Stimulated activated CD8-positive, alpha-beta memory T cell treated with anti-CD3 and anti-CD28 coated beads, Interleukin-7, amount 100 ng/mL, for 4 hours (primary cell): ENCODE measurements around the gene OAS2.
"Not testable (repeated sequence)": the region's sequence is repeated elsewhere in the genome, so short reads cannot be mapped to it uniquely, and the experiment has no call there.

Experiments used
- DNase-seq, 2 donors: peaks; one replicate each; pipeline ENCODE4 v3.0.0-alpha.2; 2020; ENCODE audit warnings: low read depth in 2 of 2

OAS2 gene

DNA sequence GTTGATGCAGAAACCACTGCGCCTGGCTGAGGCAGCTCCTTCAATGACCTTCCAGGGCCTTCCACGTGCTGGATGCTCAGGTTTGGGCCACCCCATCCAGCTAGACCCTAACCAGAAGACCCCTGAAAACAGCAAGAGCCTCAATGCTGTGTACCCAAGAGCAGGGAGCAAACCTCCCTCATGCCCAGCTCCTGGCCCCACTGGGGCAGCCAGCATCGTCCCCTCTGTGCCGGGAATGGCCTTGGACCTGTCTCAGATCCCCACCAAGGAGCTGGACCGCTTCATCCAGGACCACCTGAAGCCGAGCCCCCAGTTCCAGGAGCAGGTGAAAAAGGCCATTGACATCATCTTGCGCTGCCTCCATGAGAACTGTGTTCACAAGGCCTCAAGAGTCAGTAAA lies 29.5 kb upstream of the OAS2 start:
- DNase-seq, result no peak

DNA sequence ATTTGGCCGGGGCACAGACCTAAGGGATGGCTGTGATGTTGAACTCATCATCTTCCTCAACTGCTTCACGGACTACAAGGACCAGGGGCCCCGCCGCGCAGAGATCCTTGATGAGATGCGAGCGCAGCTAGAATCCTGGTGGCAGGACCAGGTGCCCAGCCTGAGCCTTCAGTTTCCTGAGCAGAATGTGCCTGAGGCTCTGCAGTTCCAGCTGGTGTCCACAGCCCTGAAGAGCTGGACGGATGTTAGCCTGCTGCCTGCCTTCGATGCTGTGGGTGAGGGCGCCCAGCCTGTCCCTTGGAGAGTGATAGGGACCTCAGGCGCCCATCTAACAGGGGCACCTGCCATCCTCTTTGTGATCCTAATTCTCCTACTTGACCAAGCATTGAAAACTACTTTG lies 27.6 kb upstream of the OAS2 start:
- no peak for DNase-seq

DNA sequence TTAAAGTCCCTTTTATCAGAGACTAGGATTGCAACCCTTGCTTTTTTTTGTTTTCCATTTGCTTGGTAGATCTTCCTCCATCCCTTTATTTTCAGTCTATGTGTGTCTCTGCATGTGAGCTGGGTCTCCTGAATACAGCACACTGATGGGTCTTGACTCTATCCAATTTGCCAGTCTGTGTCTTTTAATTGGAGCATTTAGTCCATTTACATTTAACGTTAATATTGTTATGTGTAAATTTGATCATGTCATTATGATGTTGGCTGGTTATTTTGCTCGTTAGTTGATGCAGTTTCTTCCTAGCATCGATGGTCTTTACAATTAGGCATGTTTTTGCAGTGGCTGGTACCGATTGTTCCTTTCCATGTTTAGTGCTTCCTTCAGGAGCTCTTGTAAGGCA lies 21.2 kb upstream of the OAS2 start:
- DNase-seq, result not testable (repeated sequence)

DNA sequence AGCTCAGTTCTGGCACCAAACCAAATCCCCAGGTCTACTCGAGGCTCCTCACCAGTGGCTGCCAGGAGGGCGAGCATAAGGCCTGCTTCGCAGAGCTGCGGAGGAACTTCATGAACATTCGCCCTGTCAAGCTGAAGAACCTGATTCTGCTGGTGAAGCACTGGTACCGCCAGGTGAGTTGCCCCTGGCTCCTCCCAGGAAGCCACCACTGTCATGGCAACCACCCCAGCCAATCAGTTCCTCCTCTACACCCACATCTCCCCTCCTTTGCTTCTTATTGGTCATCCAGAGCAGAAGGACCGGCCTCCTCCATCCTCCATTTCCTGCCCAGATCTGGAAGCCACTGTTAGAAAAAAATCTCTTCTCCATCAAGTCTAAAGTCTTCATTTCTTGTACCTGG lies 17.2 kb upstream of the OAS2 start:
- no peak for DNase-seq

DNA sequence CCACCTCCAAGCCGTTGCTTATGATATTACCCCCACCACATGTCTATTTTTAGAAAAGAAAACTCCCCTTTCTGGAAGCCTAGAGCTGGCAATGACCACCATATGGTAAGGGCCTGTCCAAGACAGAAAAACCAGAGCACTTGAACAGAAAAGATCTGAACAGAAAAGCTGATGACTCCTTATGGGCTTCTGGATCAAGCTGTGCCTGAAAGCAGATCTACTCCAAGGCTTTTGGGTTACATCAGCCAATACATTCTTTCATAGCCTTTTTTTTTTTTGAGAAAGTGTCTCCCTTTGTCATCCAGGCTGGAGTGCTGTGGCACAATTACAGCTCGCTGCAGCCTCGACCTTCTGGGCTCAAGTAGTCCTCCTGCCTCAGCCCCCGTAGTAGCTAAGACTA lies 16.8 kb upstream of the OAS2 start:
- no peak for DNase-seq

DNA sequence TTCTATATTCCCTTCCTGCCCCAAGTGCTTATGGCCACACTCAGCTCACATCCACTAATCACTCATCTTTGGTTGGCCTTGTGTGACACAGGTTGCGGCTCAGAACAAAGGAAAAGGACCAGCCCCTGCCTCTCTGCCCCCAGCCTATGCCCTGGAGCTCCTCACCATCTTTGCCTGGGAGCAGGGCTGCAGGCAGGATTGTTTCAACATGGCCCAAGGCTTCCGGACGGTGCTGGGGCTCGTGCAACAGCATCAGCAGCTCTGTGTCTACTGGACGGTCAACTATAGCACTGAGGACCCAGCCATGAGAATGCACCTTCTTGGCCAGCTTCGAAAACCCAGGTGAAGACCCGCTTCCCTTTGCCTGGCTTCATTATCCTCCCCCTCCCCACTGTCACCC lies 15.8 kb upstream of the OAS2 start:
- no peak for DNase-seq

DNA sequence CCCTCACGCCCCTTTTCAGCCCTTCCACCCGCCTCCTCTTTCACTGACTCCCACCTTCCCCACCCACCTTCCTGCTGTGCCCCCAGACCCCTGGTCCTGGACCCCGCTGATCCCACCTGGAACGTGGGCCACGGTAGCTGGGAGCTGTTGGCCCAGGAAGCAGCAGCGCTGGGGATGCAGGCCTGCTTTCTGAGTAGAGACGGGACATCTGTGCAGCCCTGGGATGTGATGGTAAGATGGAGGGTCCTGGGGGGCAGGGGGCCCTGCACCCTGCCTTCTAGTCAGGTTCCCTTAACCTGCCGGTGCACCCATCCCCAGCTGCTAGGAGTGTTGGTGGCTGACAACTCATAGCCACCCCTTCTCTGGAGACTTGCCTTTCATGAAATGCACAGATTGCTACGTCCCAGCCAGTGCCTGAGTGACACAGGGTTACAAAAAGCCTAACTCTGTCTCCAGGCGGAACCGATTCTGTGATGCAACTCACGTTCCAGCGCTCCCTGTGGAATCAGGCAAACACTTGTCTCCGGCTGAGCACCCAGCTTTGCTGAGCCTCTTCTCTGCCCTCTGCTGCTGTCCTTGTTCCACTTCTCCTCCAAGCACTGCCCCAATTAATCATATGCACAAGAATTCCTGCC lies 15.0 kb upstream of the OAS2 start:
- no peak for DNase-seq

DNA sequence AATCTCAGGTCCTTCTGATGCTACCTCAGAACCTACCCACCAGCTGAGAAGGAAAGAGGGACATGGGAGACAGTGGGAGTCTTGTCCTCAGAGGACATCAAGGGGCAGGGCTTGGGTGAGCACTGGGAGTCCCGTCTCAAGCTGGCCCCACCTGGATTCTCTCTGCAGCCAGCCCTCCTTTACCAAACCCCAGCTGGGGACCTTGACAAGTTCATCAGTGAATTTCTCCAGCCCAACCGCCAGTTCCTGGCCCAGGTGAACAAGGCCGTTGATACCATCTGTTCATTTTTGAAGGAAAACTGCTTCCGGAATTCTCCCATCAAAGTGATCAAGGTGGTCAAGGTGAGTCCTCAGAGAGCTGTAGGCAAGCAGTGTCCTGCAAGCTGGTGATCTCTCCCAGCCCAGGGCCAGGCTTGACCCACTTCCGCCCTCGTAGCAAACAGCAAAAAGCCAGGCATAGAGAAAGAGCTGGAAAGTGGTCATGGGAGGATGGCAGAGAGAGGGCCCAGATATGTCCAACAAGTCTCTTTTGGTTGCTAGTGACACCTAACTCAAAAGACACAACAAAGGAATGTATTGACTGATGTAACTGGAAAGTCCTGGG lies 14.2 kb upstream of the OAS2 start:
- no peak for DNase-seq

DNA sequence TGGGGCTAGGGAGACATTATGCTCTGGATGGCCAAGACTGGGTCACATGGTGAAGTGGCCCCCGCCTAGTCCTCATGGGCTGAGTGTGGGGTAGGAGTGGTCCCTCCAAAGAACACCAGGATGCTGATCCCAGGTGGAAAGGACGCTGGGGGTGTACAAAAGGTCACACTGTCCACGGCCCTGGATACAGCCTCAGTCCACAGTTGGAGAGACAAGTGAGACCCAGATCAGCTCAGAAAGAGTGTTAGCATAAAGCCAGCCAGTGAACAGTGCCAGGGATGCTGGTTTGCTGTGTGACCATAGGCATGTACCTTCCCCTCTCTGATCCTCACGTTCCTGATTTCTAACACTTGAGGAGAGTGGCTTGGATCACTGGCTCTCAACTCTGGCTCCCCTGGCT lies 13.4 kb upstream of the OAS2 start:
- no peak for DNase-seq

DNA sequence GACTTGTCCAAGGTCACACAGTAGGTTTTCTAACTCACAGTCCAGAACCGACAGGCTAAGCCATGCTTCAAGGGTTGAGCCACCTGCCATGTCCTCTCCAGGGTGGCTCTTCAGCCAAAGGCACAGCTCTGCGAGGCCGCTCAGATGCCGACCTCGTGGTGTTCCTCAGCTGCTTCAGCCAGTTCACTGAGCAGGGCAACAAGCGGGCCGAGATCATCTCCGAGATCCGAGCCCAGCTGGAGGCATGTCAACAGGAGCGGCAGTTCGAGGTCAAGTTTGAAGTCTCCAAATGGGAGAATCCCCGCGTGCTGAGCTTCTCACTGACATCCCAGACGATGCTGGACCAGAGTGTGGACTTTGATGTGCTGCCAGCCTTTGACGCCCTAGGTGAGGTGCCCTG lies 12.7 kb upstream of the OAS2 start:
- DNase-seq, result no peak

DNA sequence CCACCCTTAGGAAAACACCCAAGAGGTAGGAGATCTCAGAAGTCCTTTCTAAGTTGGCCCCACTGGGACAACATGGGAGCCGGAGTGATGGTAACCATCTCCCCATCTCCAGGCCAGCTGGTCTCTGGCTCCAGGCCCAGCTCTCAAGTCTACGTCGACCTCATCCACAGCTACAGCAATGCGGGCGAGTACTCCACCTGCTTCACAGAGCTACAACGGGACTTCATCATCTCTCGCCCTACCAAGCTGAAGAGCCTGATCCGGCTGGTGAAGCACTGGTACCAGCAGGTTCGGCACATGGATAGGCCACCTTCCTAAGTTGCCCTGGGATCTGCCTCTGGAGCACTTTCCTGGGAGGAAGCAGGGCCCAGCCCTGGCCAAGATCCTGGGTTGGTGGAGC lies 11.0 kb upstream of the OAS2 start:
- DNase-seq, result no peak

DNA sequence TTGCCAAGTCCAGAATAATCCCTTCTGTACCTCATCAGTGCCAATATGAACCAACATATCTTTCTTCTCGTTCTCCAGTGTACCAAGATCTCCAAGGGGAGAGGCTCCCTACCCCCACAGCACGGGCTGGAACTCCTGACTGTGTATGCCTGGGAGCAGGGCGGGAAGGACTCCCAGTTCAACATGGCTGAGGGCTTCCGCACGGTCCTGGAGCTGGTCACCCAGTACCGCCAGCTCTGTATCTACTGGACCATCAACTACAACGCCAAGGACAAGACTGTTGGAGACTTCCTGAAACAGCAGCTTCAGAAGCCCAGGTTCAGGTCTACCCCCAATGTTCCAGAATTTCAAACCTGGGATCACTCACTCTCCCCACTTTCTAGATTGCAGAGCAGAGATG lies 10.5 kb upstream of the OAS2 start:
- DNase-seq, result no peak

DNA sequence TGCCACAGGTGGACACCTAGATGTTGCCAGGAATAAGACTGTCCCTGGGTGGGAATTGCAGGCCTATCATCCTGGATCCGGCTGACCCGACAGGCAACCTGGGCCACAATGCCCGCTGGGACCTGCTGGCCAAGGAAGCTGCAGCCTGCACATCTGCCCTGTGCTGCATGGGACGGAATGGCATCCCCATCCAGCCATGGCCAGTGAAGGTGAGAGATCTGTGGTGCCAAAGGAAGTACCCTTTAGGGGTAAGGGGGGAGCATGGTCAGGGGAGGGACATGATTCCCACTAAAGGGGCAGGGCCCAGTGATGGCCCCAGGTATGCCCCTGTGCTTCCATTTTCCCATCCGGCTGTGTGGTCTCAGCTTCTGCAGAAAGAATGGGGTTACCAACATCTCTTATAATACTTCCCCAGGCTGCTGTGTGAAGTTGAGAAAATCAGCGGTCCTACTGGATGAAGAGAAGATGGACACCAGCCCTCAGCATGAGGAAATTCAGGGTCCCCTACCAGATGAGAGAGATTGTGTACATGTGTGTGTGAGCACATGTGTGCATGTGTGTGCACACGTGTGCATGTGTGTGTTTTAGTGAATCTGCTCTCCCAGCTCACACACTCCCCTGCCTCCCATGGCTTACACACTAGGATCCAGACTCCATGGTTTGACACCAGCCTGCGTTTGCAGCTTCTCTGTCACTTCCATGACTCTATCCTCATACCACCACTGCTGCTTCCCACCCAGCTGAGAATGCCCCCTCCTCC lies 8.6 kb upstream of the OAS2 start:
- no peak for DNase-seq

DNA sequence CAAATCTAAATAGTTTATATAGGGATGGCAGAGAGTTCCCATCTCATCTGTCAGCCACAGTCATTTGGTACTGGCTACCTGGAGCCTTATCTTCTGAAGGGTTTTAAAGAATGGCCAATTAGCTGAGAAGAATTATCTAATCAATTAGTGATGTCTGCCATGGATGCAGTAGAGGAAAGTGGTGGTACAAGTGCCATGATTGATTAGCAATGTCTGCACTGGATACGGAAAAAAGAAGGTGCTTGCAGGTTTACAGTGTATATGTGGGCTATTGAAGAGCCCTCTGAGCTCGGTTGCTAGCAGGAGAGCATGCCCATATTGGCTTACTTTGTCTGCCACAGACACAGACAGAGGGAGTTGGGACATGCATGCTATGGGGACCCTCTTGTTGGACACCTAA lies 7.9 kb upstream of the OAS2 start:
- DNase-seq, result no peak

DNA sequence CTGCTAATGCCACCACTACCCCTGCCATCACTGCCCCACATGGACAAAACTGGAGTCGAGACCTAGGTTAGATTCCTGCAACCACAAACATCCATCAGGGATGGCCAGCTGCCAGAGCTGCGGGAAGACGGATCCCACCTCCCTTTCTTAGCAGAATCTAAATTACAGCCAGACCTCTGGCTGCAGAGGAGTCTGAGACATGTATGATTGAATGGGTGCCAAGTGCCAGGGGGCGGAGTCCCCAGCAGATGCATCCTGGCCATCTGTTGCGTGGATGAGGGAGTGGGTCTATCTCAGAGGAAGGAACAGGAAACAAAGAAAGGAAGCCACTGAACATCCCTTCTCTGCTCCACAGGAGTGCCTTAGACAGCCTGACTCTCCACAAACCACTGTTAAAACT lies 7.1 kb upstream of the OAS2 start:
- DNase-seq, result no peak

DNA sequence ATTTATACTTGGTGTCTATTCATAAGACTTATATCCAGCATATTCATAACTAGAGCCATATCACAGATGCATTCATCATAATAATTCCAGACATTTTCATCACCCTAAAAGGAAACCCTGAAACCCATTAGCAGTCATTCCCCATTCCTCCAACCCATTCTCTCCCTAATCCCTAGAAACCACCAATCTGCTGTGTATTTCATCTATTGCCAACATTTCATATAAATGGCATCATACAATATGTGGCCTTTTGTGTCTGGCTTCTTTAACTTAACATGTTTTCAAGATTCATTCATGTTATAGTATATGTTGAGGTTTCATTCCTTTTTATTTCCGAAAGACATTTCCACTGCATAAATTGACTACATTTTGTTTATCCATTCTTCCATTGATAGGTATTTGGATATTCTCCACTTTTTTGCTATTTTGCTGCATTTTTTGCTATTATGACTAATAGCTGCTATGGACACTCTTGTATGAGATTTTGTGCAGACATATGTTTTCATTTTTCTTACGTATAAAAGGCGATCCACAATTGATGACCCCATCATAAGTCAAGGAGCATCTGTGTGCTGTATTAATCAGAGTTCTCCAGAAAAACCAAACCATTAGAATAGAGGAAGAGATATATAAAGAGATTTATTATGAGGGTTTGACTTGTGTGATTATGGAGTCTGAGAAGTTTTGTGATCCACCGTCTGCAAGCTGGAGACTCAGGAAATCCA lies 5.1 kb upstream of the OAS2 start:
- DNase-seq, result no peak

DNA sequence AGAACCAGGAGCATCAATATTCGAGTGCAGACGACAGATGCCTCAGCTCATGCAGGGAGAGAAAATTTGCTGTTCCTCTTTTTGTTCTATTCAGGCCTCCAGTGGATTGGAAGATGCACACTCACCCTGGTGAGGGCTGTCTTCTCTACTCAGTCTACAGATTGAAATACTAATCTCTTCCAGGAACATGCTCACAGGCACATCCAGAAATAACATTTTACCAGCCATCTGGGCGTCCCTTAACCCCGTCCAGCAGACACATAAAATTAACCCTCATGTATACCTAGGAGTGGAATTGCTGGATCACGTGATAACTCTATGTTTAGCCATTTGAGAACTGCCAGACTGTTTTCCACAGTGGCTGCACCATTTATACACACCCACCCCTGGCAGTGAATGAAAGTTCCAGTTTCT lies 4.5 kb upstream of the OAS2 start:
- DNase-seq, result no peak

DNA sequence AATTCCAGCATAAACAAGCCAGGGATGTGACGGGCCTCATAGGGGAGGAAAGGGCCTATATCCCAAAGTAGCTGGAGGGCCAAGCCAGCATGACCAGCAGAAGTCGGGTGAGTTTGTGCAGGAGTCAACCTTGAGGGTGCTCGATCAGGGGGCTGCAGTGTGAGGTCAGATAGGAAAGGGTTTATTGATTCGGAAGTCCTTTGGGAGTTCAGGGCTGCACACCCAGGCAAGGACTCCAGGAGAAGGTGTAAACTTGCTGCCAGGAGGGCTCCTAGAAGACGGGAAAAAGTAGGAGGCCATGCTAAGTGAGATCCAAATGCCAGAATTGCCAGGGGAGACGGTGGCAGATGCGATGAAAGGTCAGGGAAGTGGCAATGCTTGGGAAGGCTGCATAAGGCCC lies 3.4 kb upstream of the OAS2 start:
- DNase-seq, result no peak

DNA sequence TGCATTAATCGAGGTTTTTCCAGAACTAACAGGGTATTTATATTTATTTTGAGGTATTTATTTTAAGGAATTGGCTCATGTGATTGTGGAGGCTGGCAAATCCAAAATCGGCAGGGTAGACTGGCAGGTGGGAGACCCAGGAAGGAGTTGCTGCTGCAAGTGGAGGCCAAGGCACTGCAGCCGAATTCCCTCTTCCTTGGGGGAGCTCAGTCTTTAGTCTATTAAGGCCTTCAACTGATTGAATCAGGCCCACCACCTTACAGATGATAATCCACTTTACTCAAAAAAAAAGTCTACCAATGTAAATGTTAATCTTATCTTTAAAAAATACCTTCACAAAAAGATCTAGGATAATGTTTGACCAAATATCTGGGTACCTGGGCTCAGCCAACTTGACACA lies 1.2 kb upstream of the OAS2 start:
- no peak for DNase-seq

DNA sequence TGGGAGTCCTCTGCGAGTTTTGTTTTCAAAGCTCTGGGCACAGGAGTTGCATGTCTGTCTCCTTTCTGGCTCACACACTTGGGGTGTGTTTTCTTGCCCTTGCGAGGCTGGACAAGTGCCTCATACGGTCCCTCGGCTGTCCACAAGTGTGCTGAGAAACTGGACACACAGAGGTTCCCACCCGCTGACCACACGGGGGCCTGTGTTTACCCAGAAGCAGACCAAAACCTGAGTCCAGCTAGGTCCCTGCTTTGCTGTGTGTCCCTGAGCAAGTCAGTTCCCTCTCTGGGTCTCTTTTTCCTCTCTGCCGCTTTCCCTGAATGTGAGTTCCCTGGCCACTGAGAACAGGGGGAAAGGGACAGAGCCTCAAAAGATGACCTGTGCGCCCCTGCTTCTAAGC lies 678 bp upstream of the OAS2 start:
- DNase-seq, result no peak

DNA sequence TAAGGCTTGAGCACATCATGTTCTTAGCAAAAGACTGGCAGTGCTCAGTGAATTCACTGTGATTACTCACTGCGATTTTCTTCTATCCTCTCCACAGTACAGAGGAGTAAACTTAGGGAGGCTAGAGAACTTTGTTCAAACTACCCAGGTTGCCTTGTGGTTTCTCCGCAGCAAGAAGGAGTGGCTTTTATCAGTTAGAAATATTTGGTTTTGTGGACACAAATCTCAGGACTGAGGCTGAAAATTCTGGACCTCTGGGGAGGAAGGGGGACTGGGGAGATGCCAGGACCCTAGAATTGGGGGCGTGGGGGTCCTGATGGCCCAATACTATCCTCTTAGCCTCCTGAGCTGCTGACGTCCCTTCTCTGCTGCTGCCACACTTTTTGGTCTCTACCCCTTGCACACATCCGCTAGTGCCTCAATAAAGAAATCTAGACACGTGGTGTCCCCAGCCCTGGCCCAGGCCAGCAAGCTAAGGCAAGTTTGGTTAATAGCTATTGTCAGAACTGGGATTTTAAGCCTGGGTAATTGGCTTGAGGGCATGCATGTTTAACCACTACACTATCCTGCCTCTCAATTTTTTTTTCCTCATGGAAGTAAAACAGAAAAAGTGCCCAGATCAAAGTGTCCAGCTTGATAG lies 842 bp downstream of the OAS2 start:
- peak; percentile 10 to 21 for DNase-seq

DNA sequence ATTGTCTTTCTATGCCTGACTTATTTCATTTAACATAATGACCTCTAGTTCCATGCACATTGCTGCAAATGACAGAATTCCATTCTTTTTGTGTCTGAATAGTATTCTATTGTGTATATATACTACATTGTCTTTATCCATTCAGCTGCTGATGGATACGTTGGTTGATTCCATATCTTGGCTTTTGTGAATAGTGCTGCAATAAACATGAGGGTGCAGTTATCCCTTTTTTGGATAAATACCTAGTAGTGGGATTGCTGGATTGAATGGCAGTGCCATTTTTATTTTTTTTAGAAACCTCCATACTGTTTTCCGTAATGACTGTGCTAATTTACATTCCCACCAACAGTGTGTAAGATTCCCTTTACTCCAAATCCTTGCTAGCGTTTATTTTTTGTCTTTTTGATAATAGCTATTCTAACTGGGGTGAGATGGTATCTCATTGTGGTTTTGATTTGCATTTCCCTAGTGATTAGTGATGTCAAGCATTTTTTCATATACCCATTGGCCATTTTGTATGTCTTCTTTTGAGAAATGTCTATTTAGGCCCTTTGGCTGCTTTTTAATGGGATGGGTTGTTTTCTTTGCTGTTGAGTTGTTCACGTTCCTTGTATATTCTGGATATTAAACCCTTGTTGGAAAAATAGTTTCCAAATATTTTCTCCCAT lies 2.3 kb downstream of the OAS2 start:
- DNase-seq, result no peak
